ENCODE measurements around the gene MYO9B. TPM values are rescaled to one million over a fixed set of nuclear protein-coding genes. Genes with fewer than 3 reads are reported as not detected.
"Not testable (repeated sequence)": the region's sequence is repeated elsewhere in the genome, so short reads cannot be mapped to it uniquely, and the experiment has no call there.

Gene MYO9B
- total RNA-seq, 1 donor from 2014 or later, result 24.1 TPM

DNA sequence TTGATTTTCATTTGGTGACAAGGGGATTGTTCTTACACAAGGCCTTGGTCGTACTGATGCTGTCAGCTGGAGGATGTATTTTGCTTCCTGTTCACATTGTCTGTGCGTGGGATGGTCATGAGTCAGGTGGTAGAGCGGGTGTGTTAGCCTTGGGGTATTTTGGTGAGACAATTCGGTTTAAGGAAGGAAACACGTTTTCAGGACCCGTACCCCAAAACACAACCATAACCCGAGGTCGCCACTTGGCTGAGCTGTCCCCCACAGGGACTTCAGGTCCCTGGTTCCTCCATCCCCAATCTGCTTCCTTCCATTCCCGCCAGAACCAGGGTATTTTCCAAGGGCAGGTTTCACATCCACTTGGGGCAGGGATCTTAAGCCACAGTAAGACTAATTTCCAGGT, 15.0 kb downstream of the MYO9B start:
- DNase-seq, result no peak

DNA sequence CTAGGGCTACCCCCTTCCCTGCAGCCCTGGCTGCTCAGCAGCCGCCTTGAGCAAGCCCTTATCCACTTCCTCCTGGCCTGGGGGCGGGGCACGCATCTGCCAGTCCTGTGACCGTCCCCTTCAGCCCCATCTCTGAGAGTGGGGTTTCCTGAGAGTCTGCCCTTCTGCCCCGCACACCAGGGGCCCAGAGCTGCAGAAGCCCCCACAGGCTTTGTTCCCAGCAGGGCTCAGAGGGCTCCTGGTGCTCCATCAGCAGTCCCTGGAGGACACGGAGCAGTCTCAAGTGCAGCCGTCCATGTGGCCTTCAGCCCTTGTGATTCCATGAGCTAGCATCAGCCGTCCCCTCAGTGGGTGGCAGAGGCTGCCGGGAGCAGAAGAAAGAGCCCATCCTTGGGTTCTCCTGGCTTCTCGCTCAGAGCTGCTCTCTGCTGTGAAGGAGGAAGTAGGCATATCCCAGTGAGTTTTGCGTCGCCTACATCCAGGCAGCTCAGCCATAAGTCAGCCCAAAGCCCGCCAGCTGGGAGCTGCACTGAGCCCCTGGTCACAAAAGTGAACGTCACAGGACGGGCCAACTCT, 16.3 kb downstream of the MYO9B start:
- no peak for DNase-seq

DNA sequence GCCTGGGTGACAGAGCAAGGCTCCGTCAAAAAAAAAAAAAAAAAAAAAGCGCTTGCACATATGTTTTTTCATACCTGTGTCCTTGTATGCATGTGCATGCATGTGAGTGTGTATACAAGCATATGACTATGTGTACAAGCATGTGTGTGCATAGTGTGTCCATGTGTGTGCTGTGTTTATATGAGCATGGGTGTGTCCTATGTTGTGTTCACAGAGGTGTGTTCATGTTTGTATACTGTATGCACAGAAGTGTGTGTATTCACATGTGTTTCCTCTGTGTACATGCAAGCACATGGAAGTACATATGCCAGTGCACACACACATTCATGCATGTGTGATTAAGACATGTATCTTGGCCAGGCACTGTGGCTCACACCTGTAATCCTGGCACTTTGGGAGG, 17.1 kb downstream of the MYO9B start:
- no peak for DNase-seq

DNA sequence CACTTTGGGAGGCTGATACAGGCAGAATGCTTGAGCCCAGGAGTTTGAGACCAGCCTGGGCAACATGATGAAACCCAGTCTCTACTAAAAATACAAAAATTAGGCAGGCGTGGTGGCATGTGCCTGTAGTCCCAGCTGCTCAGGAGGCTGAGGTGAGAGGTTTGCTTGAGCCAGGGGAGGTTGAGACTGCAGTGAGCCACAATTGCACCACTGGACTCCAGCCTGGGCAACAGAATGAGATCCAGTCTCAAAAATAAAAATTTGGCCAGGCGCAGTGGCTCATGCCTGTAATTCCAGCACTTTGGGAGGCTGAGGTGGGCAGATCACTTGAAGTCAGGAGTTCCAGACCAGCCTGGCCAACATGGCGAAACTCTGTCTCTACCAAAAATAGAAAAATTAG, 19.1 kb downstream of the MYO9B start:
- DNase-seq, result not testable (repeated sequence)

DNA sequence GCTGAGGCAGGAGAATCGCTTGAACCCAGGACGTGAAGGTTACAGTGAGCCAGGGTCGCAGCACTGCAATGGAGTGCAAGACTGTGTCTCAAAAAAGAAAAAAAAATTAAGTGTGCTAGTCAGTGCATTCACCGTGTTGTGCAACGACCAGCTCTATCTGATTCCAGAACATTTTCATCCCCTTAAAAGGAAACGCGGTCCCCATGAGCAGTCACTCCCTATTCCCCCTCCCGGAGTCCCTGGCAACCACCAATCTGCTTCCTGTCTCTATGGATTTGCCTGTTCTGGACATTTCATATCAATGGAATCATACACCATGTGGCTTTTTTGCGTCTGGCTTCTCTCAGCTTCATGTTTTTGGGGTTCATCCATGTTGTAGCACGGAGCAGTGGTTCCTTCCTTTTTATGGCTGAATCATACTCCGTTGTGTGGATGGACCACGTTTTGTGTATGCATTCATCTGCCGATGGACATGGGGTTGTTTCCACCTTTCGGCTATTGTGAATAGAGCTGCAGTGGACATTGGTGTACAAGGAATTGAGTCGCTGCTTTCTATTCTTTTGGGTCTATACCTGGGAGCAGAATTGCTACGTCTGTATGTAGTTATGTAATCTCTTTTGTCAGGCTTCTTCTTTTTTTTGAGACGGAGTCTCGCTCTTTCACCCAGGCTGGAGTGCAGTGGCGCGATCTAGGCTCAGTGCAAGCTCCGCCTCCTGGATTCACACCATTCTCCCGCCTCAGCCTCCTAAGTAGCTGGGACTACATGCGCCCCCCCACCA, 19.8 kb downstream of the MYO9B start:
- no peak for DNase-seq

DNA sequence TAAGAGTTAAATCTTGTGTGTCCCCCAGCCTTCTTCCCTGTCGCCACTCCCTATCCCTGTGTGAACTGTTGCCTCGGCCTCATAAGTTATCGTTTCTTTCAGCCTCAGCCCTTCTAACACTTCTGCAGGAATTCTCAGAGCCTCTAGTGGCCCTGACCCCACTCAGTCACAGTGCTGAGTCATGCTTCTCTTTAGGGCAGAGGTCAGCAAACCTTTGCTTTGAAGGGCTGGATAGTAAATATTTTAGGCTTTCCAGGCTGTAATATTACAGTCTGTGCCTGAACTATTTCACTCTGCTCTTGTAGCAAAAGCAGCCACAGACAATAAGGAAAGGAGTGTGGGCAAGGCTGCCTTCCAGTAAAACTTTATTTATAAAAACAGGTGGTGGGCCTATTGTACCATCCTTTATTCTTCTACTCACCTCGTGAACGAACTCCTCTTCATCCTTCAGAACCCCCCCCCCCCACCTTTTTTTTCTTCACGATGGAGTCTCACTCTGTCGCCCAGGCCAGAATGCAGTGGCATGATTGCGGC, 22.1 kb downstream of the MYO9B start:
- no peak for DNase-seq

DNA sequence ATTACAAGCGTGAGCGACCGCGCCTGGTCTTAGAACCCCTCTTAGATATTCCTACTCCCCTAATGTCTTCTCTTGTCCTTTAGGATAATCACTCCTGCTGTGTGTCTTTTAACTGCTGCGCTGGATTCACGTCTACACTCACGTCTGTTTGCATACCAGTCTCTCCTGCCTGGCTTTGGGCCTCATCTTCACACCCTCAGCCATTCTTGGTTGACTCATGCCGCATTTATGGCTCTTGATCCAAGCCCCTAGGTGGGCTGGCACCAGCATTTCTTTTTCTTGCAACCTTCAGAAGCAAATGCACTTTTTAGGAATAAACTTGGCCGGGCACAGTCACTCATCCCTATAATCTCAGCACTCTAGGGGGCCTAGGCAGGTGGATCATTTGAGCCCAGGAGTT, 22.7 kb downstream of the MYO9B start:
- DNase-seq, result no peak

DNA sequence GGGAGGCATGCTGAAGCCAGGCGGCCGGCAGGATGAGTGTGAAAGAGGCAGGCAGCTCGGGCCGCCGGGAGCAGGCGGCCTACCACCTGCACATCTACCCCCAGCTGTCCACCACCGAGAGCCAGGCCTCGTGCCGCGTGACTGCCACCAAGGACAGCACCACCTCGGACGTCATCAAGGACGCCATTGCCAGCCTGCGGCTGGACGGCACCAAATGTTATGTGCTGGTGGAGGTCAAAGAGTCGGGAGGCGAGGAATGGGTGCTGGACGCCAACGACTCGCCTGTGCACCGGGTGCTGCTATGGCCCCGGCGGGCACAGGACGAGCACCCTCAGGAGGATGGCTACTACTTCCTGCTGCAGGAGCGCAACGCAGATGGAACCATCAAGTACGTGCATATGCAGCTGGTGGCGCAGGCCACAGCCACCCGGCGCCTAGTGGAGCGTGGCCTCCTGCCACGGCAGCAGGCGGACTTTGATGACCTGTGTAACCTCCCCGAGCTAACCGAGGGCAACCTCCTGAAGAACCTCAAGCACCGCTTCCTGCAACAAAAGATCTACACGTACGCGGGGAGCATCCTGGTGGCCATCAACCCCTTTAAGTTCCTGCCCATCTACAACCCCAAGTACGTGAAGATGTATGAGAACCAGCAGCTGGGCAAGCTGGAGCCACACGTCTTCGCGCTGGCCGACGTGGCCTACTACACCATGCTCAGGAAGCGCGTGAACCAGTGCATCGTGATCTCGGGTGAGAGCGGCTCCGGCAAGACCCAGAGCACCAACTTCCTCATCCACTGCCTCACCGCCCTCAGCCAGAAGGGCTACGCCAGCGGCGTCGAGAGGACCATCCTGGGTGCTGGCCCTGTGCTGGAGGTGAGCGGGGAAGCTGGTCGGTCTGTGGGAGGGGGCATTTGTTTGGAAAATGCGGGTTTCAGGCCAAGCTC, 26.4 kb downstream of the MYO9B start:
- no peak for DNase-seq

DNA sequence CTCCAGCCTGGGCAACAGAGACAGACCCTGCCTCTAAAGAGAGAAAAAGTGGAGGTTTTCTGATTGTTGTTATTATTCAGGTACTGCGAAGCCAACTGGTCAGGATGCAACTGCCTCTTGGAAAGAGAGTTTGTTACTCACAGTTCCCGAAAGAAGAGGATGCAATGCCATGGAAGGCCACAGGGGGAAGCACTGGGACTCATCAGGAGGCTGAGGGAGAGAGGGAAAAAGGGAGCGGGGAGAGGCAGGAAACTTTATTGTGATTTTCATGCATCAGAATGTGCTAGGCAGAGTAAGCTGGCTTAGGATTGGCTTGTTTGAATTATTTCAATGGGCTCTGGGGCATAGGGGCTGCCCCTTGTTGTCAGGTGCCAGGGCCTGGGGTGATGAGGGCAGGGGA, 27.6 kb downstream of the MYO9B start:
- no peak for DNase-seq

DNA sequence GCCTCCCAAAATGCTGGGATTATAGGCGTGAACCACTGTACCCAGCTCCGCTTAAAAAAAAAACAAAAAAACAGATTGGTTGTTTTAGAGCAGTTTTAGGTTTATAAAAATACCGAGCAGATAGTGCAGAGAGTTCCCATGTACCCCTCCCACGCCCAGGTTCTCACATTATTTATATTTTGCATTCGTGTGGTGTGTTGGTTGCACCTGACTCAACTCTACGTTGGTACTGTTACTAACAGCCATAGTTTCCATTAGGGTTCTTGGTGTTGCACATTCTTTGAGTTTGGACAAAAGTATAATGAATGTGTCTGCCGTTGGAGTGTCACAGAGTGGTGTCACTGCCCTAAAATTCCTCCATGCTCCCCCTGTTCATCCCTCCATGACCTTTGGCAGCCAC, 29.1 kb downstream of the MYO9B start:
- no peak for DNase-seq

DNA sequence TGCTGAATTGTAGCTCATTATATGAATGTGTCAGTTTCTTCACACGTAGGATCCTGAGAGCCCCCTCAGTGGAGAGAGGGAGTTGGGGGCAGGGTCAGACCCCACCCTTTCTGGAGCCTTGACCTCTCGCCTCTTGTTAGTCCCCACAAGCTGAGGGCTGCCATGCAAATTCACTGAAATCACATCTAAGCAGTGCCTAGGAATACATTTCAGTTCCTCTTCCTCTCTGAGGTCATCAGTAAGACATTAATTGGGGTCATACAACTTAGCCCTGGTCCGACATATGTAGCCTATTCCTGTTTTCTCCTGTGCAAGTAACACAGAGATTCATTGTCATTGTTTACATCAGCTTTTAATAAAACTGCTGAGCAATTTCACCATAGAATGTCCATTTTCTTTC, 30.0 kb downstream of the MYO9B start:
- no peak for DNase-seq

DNA sequence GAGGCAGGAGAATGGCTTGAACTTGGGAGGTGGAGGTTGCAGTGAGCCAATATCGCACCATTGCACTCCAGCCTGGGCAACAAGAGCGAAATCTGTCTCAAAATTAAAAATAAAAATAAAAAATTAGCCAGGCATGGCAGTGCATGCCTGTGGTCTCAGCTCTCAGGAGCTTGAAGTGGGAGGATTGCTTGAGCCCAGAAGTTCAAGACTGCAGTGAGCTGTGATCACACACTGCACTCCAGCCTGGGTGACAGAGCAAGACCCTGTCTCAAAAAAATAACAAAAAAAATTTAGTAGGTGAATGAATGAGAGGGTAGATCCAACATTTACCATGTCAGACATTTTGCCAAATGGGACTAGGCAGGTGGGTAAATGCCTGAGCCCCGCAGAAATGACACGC, 31.4 kb downstream of the MYO9B start:
- not testable (repeated sequence) for DNase-seq

DNA sequence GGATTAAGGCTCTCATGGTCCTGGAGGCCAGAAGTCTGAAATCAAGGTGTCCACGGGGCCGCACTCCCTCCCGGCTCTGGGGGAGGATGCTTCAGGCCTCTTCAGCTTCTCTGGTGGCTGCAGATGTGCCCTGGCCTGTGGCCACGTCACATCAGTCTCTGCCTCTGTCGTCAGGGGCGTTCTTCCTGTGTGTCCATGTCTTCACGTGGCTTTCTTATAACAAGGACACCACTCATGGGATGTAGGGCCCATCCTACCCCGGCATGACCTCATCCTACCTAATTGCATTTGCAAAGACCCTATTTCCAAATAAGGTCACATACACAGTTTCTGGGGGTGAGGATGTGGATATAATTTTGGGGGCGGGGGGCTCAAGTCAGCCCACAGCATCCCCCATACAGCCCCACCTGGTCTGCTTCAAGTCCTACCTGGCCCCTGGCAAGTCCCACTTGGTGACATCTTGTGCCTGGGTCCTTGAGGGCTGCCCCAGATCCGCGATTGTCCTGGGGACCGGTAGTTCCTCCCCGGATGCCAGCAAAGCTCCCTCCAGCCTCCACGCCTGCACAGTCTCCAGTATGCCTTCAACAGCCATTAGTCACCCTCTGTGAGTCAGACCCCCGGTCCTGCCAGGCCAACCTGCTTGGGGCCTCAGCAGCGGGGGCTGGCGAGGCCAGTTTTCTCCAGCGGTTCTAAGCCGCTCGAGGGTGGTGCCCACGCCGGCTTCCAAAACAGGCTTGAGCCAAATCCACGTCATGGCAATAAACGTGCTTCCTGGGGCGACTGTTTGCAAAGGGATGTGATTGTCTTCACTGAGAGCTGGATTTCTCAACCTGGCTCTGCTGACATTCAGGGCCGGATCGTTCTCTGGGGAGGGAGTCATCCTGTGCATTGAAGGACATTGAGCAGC, 32.2 kb downstream of the MYO9B start:
- DNase-seq, result peak; percentile 76

DNA sequence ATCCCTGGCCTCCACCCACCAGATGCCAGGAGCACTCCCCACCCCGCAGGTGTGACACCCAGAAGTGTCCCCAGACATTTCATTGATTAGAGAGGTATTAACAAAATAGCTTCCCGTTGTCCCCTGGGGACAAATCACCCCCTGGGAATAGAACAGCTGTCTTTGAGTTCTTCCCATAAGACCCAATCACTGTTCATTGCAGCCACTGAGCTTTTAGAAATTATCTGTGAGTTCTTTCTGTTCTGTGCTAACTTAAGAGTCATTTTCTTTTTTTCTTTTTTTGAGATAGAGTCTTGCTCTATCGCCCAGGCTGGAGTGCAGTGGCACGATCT, 32.8 kb downstream of the MYO9B start:
- no peak for DNase-seq

DNA sequence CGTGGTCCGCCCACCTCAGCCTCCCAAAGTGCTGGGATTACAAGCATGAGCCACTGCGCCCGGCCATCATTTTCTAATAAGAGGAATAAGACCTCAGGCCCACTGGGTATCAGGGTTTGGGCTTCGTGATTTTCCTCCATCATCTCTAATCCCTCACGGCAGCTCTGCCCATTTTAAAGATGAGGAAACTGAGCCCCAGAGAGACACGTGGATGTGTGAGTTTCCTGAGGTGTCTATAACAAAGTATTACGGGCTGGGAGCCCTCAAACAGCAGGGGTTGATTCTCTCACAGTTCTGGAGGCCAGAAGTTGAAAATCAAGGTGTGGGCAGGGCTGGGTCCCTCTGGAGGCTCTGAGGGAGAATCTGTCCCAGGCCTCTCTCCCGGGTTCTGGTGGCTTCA, 33.7 kb downstream of the MYO9B start:
- no peak for DNase-seq

DNA sequence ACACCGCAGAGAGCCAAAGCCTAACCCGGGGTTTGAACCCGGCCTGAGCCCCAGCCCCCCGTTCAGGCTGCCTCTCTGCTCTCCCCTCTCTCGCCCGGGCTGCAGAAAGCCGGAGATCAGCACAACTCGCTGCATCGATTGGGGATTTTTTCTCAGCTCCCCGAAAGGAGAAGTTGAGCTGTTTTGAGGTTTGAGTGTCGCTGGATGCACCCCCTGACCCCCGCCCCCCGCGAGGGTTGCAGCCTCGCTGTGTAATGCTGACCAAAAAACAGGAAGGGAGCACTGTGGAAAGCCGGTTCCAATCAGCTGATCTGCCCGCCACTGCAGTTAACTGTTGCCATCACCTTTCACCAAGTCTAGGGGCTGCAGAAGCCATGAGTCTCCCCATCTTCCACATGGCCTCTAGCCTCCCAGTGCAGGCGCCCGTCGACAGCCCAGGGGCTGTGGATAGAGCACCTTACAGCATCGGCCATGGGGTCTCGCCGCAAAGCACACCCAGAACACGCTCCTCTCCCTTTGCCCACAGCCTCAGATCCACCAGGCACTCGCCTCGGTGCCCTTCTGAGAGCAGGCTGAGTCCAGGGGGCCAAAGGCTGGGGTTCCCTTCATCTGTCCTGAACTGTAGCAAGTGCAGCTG, 34.5 kb downstream of the MYO9B start:
- peak; percentile 13 for DNase-seq

DNA sequence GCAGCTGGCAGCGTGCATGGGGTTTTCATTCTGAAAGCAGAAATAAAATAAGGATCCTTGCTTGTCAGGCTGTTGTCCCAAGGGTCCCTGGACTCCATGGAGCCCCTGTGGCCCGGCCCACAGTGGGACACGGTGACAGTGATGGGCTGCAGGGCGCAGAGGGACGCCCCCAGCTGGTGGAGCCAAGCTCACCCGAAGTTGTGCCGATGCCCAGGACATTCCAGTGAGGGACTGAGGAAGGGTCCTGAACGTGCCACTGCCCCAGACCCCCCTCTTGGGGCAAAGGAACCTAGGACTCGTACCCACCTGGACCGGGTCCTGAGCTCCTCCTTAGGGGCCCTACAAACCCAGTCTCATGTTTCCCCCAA, 35.0 kb downstream of the MYO9B start:
- no peak for DNase-seq

DNA sequence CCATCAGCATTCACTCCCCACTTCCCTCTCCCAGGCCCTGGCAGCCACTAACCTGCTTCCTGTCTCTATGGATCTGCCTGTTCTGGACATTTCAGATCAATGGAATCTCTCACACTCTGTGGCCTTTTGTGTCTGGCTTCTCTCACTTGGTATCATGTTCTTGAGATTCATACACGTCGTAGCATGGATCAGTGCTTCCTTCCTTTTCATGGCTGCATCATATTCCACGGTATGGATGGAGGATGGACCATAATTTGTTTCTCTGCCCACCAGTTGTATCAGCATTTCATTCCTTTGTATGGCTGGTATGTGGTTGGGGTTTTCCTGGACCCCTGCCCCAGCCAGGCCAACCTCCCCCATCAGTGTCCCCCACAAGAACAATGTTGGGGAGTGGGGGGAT, 36.2 kb downstream of the MYO9B start:
- DNase-seq, result no peak

DNA sequence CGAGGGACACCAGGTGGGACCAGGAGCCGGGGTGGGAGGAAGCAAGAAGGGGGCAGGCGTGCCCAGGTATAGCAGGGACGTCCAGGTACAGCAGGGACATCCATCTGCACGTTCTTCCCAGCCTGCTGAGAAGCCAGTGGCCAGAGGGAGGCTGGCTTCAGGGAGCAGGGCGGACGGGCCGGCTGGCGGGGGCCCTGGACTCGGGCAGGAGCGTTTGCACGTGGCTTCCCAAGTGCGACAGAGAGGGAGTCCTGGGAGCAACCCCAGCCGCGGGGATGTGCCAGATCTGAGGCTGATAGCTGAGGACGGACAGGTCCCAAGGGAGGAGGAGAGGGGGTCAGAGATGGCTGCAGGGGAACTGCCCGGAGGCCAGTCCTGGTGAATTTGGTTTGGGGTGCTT, 36.7 kb downstream of the MYO9B start:
- no peak for DNase-seq

DNA sequence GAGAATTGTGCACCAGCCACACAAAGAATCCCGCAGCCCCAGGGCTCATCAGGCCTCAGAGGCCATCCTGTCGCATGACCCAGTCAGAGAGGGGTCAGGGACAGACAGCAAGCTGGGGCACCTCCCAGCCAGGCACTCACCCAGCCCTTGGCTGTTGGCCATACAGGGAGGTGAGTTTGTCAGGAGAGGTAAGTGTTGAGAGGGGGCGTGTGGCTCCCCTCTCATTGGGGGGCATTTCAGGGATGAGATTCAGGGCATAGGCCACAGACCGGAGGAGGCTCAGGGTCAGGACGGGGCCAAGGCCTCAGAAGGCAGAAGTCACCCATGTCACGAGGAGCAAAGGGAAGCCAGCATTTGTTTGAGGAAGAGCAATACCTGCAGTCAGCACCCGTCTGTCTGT, 37.1 kb downstream of the MYO9B start:
- DNase-seq, result no peak

DNA sequence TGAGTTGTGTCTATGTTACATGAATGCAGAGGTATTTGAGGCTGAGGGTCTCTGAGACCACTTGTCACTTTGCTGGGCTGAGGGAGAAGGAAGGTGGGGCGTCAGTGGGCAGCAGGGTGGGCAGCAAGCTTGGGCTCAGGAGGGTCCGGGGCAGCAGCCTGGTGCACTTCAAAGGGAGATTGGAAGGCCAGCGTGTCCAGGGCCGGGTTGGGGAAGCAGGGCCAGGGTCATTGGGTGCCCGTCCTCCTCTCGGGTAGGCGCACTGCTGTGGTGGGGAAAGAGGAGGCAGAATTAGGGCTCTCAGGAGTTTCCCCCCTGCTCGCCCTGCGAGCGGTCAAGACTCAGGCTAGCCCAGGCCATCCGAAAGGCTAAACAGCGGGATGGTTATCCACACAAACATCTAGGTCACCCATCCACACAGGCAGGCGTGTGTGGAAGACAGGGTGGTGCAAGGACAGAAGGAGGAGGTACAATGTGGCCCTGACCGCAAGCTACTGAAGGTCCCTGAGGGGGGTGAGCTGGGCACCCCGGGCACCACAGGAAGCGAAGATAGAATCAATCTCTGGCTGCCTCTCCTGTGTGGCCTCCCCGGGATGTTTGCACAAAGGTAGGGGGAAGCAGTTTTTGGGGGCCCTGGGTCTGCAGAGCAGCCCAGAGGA, 37.7 kb downstream of the MYO9B start:
- no peak for DNase-seq

Data from tongue (tissue), 2 donors.